ENCODE data around the gene PM20D2.

Gene PM20D2

GRCh38 chr6:89204096-89204495 is 58.2 kb downstream of the PM20D2 start:
- DNase-seq (ENCODE audit: low spot score), result no peak

- no peak for DNase-seq (ENCODE audit: low spot score)
Observed at GRCh38 chr6:89205819-89206218, 60.0 kb downstream of the PM20D2 start.

- no peak for DNase-seq (ENCODE audit: low spot score)
Observed at GRCh38 chr6:89208551-89208950, 62.7 kb downstream of the PM20D2 start.

GRCh38 chr6:89209457-89209856 is 63.6 kb downstream of the PM20D2 start:
- no peak for DNase-seq (ENCODE audit: low spot score)

- DNase-seq (ENCODE audit: low spot score), result no peak
Observed at GRCh38 chr6:89212472-89212871, 66.6 kb downstream of the PM20D2 start.

DNA sequence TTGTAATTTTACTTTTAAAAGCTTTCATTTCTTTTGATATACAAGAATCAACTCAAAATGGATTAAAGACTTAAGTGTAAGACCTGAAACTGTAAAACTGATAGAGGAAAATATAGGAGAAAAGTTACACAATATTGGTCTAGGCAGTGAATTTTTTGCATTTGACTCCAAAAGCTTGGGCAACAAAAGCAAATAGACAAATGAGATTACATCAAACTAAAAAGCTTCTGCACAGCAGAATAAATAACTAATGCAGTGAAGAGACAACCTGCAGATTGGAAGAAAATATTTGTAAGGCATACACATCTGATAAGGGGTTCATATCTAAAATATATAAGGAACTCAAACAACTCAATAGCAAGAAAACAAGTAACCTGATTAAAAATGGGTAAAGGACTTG is 68.3 kb downstream of the PM20D2 start:
- no peak for DNase-seq (ENCODE audit: low spot score)

Measured in globus pallidus (tissue), 1 donor.